ENCODE measurements around the gene KATNBL1.
"Not testable (repeated sequence)": the region's sequence is repeated elsewhere in the genome, so short reads cannot be mapped to it uniquely, and the experiment has no call there.

KATNBL1 gene

GRCh38 chr15:34188711-34189110 is 21.2 kb downstream of the KATNBL1 start:
- no peak for DNase-seq

- DNase-seq, result no peak
Measured at GRCh38 chr15:34185666-34186065, 24.2 kb downstream of the KATNBL1 start.

DNA sequence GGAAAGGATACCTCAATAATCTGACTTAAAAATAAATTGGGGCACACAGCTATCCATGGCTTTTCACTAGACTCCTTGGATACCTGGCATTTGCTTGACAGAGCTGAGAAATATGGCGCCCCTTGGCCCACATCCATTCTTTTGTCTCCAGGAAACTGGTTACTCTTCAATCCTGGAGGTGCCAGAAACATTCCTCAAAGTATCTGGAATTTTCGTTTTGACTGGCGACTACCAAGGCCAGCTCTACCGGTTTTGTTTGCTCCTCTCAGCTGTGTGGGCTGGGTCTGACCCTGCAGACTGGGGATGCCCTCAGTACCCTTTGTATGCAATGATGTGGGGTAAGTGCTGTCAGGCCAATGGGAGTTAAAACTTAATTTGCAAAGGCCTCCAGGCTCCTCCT is 27.0 kb downstream of the KATNBL1 start:
- no peak for DNase-seq

GRCh38 chr15:34179234-34179633 is 30.7 kb downstream of the KATNBL1 start:
- no peak for DNase-seq

DNA sequence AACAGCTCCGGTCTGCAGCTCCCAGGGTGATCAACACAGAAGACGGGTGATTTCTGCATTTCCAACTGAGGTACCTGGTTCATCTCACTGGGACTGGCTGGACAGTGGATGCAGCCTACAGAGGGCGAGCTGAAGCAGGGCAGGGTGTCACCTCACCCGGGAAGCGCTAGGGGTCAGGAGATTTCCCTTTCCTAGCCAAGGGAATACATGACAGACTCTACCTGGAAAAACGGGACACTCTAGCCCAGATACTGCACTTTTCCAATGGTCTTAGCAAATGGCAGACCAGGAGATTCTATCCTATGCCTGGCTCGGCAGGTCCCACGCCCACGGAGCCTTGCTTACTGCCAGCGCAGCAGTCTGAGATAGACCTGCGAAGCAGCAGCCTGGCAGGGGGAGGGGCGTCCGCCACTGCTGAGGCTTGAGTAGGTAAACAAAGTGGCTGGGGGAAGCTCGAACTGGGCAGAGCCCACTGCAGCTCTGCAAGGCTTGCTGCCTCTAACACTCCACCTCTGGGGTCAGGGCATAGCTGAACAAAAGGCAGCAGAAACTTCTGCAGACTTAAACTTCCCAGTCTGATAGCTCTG is 43.8 kb downstream of the KATNBL1 start:
- DNase-seq, result not testable (repeated sequence)

DNA sequence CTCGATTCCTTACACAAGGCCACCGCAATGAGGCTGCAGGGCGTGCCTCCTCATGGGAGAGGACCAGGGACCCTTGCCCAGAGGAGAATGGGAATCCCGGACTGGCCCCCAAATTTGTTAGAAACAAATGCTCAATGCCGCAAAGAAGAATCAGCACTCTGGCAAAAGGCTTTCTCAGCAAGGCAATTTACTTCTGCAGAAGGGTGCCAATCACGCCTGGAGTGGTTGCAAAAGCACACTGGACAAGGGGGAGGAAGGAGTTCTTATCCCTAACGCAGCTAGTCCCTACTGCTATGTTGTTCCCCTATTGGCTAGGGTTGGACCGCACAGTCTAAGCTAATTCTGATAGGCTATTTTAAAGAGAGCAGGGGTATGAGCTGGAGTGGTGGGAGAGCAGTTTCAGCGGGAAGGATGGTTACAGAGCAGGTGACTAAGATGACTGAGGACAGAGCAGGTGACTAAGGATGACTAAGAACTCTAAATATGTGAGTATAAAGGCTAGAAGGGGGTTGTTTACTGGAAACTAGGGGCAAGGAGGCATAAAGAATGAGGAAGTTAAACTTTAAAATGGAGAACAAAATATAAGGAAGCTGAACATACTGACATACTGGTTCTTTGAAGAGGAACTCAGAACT is 48.5 kb downstream of the KATNBL1 start:
- DNase-seq, result no peak

DNA sequence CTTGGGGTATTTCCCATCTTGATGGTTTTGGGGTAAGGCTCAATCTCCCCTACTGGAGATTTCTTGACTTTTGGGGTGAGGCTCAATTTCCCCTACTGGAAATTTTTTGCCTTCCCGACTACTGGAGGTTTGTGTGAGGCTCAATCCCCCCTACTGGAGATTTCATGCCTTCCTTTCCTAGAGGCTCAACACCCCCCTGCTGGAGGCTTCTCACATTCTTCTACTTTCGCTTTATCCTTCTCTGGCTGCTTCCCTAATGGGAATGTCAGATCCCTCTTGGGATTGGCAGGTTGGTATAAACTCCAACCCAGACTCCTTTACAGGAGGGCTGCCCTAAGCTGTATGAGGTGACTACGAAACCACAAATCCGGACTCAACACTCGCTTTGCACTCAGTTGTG is 49.2 kb downstream of the KATNBL1 start:
- DNase-seq, result no peak

DNA sequence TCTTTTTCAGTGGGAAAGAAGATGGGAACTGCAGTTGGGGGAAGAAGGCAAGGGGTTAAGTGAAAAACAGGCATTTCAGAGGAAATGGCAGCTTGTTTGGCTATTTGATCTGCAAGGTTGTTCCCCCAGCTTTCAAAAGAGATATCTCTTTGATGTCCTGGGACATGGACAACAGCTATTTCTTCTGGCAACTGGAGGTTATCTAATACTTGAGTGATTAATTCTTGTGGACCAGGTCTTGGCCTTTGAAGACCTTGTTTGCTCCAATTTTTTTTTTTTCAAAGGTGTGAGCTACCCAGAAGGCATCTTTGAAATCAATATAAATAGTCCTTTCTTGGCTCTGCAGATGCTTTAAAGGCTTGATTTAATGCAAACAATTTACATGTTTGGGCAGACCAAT is 51.5 kb downstream of the KATNBL1 start:
- DNase-seq, result no peak

DNA sequence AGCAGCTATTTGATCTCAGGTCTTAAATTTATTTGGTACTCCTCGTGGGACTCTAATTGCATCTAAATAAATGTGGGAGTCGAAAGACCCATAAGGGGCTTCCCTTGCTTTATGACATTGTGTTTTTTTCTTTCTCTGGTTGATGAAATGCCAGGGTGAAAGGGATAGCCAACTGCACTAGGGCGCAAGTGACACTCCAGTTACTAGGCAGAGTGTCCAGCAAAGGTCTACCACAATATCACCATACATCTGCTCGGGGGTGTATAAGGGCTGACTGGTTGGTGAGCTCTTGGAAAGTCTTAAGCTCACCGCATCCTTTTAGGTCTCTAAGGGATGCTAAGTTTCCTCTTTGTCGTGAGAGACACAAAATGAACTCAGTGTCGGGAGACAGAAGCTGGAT is 54.0 kb downstream of the KATNBL1 start:
- DNase-seq, result no peak

DNA sequence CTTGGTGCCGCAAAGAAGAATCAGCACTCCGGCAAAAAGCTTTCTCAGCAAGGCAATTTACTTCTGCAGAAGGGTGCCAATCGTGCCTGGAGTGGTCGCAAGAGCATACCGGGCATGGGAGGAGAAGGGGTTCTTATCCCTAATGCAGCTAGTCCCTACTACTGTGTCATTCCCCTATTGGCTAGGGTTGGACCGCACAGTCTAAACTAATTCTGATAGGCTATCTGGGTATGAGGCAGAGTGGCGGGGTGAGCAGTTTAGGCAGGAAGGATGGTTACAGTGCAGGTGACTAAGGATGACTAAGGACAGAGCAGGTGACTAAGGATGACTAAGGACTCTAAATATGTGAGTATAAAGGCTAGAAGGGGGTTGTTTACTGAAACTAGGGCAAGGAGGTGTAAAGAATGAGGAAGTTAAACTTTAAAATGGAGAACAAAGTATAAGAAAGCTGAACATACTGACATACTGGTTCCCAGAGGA is 55.1 kb downstream of the KATNBL1 start:
- no peak for DNase-seq

DNA sequence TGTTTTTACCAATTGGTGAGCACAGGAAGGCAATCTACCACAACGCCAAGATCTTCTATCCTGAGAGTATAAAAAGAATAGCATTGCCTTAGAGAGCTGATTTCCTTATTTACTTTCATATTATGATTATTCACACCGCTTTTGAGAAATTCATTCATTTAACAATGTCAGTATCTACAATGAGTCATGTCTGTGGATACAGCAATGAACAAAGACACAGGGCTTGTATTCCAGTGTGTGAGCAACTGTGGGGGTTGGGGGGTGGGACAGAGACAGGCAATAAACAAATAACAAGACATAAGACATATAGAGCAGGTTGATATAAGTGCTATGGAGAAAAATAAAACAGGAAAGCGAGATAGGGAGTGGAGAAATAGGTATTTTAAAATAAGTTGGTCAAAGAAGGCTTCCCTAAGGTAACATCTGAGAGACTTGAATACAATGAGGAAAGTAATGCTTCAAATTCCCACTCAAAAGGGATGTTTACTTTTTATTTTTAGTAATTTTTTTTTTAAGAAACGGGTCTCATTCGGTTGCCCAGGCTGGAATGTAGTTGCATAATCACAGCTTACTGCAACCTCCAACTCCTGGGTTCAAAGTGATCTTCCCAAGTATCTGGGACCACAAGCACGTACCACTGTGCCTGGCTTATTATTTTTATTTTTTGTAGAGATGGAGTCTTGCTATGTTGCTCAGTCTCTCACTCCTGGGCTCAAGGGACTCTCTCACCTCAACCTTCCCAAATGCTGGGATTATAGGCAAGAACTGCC is 62.3 kb downstream of the KATNBL1 start:
- DNase-seq, result no peak

GRCh38 chr15:34133511-34133910 is 76.4 kb downstream of the KATNBL1 start:
- no peak for DNase-seq

- DNase-seq, result no peak
Measured at GRCh38 chr15:34132881-34133280, 77.0 kb downstream of the KATNBL1 start.

DNA sequence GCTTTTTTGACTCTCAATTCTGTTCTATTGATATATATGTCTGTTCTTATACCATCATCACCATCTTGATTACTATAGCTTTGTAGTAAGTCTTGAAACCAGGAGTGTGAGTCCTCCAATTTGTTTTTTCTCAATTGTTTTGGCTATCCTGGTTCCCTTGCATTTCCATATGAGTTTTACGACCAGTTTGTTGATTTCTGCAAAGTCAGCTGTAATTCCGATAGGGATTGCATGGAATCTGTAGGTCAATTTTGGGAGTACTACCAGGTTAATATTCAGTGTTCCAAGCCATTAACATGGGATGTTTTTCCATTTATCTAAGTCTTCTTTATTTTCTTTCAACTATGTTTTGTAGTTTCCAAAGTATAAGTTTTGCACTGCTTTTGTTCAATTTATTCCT is 81.0 kb downstream of the KATNBL1 start:
- DNase-seq, result no peak

GRCh38 chr15:34126522-34126921 is 83.4 kb downstream of the KATNBL1 start:
- DNase-seq, result no peak

GRCh38 chr15:34125945-34126344 is 84.0 kb downstream of the KATNBL1 start:
- no peak for DNase-seq

GRCh38 chr15:34124651-34125050 is 85.2 kb downstream of the KATNBL1 start:
- no peak for DNase-seq

DNA sequence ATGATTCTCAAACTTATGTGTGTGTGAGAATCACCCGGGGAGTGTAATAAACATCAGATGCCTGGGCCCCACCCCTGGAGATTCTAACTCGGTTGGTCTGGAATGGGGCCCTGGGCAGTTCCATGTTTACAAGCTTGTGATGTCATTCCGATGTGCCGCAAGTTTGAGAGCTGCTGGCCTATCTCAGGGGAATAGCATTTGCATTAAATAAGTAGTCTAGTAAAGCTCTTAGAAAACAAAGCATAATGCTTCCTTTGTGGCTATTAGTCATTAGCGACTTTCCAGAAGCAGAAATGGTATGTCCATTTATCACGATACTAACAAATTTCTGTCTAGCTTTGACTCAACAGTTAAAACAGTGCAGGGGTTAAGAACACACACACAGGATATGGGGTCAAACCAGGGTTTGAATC is 87.1 kb downstream of the KATNBL1 start:
- DNase-seq, result no peak

- DNase-seq, result not testable (repeated sequence)
Measured at GRCh38 chr15:34121786-34122185, 88.1 kb downstream of the KATNBL1 start.

GRCh38 chr15:34120420-34120819 is 89.5 kb downstream of the KATNBL1 start:
- DNase-seq, result not testable (repeated sequence)

GRCh38 chr15:34119291-34119690 is 90.6 kb downstream of the KATNBL1 start:
- no peak for DNase-seq

GRCh38 chr15:34116620-34117019 is 93.3 kb downstream of the KATNBL1 start:
- no peak for DNase-seq

- DNase-seq, result no peak
Measured at GRCh38 chr15:34114739-34115138, 95.2 kb downstream of the KATNBL1 start.

DNA sequence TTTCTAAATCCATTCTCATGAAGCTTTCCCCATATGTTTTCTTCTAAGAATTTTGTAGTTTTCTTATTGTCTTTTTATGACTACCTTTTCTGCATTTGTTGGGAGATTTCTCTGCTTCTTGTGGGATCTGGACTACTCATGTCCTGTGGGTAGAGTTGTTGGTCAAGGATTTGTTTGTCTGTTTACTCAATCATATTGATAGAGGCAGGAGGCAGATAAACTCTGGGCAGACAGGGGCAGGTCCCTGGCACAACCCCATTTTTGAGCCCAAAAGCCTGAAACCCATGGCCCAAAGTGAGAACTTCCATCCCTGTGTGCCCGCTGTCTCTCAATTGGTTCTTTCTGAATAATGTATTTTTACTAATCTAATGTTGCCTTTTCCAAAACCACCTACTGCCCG is 95.7 kb downstream of the KATNBL1 start:
- no peak for DNase-seq
